Medulla oblongata (tissue), 1 donor: ENCODE data around the gene NEURL1B.
A peak's percentile ranks its signal among the peaks of the same experiment; 100 is the strongest.
"Not testable (repeated sequence)": the region's sequence is repeated elsewhere in the genome, so short reads cannot be mapped to it uniquely, and the experiment has no call there.

Source experiments
- DNase-seq: peaks from one replicate; pipeline ENCODE4 v3.0.0-alpha.2; 2015; ENCODE audit errors: extremely low spot score

Gene NEURL1B

DNA sequence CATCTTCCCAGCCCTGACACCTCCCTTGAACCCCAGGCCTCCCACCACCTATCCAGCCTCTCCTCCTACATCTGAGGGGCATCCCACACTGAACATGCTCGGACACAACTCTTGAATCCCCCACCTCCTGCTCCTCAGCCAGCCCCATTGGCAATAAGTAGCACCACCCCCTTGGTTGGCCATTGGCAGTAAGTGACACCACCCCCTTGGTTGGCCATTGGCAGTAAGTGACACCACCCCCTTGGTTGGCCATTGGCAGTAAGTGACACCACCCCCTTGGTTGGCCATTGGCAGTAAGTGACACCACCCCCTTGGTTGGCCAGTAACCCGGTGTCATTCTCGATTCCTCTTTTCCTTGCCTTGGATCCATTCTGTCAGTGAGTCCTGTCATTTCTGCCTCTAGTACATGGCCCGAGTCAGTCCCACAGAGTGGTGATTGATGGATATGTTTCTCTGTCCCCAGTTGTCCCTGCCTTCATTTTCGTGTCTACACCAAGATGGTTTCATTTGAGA lies 37.4 kb downstream of the NEURL1B start:
- not testable (repeated sequence) for DNase-seq

DNA sequence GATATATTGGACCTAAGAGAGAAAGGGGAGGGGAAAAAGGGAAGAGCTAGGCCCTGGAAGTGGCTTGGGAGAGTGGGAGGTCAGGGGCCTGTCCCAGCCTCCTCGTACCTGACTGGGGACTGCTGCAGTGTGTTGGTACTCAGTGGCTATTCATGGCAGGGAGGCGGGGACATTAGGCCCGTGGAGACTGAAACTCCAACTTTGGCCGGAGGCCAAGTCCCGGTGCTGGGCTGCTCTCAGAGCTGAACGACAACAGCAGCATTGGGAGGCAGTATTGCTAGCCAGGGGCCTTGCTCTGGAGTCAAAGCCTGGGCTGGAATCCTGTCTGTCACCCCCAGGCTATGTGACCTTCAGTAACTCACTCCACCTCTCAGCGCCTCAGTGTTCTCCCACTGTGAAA lies 37.8 kb downstream of the NEURL1B start:
- DNase-seq, result peak; percentile 84

DNA sequence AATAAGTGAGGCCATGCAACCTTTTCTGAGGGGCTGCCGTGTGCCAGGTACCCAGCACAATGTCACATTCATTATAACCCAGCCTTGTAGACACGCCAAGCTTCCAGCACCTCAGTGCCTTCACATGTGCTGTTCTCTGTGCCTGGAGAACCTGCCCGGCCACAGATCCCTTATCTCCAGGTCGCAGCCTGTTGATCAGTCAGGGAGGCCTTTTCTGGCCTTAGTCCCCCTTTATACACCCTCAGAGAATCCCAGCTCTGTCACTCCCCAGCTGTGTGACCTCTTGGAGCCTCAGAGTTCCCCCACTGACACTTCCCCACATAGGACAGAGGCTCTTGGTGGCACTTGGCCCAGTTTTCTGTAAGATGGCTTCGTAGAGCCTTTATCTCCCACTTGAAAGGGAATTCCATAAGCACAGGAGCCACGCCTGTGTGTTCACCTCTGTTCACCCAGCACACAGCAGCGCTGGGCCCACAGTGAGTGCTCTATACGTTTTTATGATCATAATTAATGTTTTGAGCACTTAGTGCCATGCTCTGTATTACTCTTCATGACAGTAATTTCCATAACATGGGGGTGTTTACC lies 38.7 kb downstream of the NEURL1B start:
- DNase-seq, result no peak

DNA sequence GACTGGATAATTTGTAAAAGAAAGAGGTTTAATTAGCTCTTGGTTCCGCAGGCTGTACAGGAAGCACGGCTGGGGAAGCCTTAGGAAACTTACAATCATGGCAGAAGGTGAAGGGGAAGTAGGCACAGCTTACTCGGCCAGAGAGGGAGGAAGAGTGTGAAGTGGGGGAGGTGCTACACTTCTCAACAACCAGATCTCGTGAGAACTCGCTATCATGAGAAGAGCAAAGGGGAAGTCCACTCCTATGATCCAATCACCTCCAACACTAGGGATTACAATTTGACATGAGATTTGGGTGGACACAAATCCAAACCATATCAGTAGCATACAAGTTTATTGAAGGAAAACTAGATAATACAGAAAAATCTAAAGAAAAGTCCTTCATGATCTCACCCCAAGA lies 39.9 kb downstream of the NEURL1B start:
- DNase-seq, result no peak

DNA sequence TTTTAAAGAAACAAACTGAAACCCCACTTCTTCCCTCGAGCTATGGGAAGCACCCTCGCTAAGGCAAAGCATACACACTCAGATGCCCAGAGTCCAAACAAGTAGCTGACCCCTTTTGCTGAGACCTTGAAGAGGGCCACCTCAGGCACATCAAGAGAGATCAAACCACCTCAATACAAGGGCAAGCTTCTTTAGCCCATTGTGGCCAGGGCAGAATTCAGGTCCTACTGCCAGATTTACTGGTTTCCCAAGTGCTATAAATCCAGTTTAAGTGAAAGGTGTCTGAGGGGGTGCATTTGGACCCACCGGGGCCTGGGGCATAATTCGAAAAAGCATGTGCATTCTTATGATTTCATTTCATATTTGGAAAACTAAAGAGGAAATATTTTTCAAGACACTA lies 40.4 kb downstream of the NEURL1B start:
- no peak for DNase-seq

DNA sequence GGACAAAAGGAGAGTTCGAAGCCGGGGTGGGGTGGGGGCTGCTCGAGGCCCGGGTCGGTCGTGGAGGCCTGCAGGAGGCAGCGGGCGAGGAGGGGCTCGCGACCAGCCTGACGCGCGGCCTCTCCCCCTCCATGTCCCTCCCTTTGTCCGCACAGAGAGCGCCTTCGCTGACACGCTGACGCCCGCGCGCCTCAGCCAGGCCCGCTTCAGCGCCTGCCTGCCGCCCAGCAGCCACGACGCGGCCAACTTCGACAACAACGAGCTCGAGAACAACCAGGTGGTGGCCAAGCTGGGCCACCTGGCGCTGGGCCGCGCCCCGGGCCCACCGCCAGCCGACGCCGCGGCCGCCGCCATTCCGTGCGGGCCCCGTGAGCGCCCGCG lies 42.2 kb downstream of the NEURL1B start:
- DNase-seq, result no peak

DNA sequence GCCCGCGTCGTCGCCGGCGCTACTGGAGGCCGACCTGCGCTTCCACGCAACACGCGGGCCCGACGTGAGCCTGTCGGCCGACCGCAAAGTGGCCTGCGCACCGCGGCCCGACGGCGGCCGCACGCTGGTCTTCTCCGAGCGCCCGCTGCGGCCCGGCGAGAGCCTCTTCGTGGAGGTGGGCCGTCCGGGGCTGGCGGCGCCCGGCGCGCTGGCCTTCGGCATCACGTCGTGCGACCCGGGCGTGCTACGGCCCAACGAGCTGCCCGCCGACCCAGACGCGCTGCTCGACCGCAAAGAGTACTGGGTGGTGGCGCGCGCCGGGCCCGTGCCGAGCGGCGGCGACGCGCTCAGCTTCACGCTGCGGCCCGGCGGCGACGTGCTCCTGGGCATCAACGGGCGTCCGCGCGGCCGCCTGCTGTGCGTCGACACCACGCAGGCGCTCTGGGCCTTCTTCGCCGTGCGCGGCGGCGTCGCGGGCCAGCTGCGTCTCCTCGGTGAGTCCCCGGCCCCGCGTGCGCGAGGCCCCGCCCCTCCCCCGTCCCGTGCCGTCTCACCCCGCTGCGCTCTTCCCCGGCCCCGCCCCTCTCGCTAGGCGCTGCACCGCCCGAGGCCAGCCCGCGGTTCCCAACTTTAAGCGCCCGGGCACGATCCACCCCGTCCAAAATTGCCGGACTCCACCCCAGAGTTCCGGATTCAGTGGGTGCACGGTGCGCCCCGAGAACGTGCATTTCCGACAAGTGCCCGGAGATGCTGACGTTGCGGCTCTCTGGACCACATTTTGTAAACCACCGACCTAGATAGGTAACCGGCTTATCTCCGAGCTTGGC lies 42.8 kb downstream of the NEURL1B start:
- DNase-seq, result no peak

DNA sequence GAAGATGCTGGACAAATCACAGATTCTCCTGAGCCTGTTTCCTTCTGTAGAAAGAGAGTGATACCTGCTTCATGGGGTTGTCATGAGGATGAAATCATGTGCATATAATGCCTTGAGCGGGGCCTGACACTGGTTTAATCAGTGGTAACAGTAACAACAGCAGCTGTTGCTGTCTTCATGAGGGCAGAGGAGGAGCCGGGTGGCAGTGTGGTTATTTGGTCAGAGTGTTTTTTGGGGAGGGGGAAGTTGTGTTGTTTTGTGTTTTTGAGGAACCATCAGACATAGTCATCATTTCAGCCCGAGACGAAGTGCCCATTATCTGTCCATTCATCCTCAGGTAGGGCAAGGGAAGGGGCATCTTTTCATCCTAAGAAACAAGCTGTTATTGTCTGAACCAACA lies 44.0 kb downstream of the NEURL1B start:
- no peak for DNase-seq

DNA sequence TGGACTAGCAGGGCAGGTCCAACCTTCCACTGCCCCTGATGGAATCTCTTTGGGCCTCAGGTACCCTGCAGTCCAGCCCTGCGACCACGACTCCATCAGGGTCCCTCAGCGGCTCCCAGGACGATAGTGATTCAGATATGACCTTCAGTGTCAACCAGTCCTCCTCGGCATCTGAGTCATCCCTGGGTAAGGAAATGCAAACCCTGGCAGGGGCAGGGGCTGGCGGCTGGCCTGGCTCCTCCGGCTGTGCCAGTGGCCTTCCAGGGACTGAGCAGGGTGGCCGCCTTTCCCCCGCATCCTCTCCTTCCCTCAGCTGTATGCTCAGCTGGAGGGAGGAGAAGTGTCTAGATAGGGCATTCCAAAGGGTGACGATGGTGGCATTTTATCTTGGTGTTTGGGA lies 45.0 kb downstream of the NEURL1B start:
- DNase-seq, result no peak

DNA sequence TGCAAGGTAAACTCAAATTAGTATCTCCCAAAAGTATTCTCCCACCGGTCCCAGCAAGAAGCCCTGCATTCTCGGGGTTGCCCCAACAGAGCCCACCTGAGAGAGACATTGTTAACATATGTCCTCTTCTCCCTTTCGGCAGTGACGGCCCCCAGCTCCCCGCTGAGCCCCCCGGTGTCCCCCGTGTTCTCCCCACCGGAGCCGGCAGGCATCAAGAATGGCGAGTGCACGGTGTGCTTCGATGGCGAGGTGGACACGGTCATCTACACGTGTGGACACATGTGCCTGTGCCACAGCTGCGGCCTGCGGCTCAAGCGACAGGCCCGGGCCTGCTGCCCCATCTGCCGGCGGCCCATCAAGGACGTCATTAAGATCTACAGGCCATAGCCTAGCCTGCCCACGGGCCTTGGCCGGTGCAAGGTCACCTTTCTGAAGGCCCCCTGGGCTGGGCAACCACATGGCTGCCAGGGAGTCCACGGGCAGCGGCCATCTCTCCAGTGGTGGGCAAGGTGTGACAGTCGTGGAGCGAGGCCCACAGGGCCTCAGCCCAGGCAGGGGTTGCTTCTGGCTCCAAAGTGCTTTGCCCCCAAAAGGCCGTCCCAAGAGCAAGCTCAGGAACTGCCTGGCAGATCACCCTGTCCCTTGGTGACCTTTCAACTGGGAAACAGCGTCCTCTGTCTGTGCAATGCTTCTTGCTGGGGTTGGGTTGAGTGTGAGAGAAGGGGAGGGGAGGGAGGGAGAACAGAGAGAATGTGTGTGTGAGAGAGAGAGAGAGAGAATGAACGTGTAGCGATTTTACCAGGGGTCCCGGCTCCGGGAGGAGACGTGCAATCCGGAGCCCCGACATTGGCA lies 45.7 kb downstream of the NEURL1B start:
- DNase-seq, result no peak

DNA sequence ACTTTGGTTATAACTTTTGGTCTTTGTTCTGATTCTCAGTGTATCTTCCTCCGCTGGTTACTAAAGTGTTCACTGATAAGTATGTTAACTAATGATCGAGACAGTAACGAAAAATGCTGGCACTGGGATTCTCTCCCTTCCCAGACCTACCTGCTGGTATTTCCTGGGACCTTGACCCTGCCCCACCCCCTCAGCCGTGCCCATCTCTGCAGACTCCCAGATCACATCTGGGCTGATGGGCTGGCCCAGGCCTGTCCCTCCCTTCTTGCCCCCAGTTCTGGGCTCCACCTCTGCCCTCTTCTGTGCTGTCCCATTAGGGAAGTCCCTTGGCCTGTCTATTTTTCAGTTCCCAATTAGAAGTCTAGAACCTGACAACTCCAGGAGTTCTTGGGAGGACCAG lies 46.9 kb downstream of the NEURL1B start:
- DNase-seq, result no peak

DNA sequence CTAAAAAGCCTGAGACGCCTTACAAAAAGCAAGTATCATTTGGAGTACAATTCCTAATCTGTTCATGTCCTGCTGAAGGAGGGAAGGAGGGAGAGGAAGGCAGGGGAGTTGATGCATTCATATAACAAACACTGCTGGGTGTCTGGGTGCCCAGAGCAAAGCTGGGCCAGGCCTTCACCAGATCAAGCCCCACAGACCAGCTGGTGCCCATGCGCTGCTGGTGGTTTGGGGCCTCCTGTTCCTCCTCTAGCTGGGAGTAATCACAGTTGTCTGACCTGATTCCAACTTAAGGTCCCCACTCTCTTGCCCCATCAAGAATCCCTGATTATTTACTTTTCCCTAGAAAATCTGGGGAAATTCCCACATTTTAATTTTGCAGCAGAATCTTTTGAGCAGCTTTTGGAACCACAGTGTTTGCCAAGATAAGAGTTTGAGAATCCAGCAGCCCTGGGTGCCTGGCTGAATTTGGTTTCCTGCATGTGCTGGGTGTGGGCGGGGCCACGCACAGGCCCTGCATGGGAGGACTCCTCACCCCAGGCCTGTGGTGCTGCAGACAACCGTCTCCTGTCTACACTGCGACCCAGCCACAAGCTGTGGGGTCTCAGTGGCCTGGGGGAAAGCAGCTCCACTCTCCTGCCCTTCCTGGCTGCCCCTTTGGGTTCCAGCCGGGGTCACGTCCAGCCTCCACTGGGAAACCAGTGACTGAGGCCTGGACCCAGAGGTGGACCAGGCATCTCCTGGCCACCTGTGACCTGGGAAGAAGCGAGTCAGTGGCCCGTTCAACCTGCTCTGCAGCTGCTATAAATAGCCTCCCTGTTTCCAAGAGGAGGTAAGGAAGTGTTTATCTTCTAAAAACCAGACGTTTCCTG lies 47.5 kb downstream of the NEURL1B start:
- DNase-seq, result no peak

DNA sequence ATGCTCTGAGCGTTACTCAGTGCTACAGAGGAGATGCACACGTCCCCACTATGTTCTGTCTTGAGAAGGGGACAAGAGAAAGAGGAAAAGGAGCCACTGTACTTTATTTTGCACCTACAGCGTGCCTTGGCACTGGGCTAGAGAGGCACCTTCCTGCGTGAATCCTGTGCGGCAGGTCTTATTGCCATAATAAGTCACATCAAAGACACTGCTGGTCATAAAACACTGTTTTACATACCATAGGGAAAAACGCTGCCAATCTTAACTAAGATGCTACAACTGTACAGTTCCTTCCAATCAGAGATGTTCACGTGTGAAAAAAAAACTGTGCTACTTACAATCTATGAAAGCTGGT lies 48.1 kb downstream of the NEURL1B start:
- DNase-seq, result no peak

DNA sequence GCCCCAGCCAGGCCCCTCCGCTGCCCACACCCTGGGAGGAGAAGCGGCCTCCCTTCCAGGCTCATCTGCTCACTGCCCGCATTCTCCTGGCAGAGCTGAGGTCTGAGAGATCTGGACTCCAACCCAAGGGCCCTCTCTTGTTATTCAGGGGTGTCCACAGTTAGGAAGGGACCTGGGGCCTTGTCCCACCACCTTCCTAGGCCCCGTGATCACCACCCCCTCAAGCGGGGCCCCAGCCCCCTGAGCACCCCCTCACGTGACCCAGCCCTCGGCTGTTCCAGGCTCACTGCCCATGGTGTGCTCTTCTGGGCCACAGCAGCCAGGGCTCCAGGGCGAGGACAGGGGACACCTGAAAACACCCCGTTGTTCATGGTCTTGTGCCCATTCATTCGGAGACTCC lies 48.7 kb downstream of the NEURL1B start:
- DNase-seq, result no peak

DNA sequence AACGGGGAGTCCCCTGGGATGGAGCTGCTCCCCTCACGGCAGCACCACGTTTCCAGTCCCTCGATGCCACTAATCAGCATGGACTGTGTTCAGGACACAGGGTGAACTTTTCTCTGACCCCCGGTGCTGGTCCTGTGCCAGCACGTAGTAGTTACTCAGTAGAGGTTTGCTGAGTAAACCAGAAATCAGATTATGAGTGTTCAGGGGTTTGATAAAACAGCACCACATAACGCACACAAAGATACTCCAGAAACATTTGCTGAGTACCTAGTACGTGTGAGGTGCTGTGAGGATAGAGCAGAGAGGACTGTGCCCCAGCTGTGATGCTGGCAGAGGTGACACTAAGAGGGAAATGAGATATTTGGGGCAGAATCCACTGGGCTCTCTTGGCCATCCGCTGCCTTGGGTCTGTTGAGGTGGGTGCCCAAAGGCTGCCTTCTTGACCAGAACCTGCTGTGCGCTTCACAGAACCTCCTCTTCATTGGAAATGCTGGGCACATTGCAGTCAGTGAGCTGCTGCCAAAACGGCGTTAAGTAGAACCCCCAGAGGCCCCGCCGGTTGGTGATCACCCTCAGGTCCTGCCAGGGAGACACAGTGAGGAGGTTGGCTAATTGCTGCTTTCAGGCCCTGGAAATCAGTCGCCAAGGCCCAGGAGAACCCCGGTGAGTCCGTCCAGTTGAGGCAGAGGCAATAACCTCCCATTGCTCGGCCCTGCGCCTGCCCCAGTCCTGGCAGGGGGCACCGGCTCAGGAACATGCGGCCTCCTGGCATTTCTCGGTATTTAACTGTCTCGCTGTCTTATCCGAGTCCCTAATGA lies 49.4 kb downstream of the NEURL1B start:
- no peak for DNase-seq

DNA sequence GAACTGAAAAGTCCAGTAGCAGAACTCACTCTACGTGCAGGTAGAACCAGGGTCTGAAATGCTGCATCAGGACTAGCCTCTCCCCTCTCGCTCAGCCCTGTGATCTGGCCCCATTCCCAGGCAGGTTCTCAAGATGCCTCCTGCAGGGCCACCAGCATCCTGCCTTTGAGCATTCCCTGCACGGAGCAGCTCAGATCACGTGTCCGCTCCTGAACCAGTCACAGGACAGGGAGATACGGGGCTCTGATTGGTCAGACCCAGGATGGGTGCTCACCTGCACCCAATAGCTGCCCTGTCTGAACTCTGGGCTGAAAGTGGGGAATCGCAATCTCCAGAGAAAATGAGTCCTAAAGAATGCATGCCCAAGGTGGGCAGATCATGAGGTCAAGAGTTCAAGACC lies 50.8 kb downstream of the NEURL1B start:
- DNase-seq, result no peak

DNA sequence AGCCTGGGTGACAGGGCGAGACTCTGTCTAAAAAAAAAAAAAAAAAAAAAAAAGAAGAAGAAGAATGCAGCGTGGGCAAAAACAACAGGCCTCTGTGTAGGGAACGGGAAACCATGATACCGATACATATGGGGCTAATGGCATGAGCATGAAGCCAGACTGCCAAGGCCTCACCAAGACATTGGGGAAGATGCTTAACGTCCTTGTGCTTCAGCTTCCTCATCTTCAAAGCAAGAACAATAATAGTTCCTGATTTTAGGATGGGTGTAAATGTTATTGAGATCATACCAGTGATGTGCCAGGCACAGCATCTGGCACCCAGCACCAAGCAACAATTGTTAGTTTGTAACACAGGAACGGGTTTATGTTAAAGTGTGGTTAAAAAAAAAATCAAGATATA lies 51.4 kb downstream of the NEURL1B start:
- DNase-seq, result no peak

DNA sequence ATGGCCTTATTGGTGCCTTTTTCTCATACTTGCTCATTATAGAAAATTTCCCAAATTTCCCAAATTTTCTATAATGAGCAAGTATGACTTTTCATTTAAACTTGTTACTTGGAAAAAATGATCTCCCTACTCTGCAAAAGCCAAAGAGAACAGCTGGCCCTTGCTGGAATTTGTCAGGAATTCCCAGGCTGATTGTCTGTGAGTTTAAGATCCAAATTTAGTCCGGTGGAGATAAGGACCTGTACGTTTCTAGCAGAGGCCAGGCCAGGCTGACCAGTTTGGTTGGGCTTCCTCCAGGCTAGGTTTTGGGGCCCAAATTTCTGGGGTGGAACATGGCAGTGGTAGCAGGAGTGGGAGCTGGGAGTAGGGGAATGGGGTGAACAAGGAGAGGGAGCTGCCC lies 51.9 kb downstream of the NEURL1B start:
- DNase-seq, result no peak

DNA sequence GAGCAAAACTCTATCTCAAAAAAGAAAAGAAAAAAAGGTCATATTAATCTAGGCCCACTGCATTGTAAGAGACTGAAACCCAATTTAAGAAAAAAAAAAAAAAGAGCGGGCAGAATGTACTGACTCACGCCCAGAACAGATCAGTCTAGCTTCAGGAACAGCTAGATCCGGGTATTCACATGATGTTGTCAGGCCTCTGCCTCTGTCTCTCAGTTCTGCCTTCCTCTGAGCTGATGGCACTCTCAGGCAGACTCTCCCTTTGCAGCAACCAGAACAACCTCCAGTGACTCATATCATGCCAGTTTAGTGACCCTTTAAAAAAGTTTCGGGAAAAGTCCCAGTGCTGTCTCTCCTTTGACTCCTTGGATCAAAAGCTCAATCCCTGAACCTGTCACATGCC lies 53.0 kb downstream of the NEURL1B start:
- DNase-seq, result no peak

DNA sequence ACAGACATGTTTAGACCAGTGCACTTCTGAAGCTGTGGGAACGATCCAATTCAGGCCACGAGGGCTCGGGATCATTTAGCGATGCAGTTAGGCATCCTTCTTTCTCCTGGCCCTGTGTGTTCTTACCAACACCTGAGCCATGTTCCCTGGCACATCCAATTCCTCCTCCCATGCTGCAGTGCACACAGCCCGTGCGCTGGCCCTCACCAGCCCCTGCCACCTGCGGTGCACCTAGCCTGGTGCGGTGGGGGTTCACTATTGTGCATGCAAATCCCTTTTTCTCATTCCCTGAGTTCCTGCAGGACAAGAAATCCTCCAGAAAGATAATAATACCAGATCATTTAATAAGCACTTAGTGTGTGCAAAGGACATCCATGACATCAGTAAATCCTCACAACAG lies 53.5 kb downstream of the NEURL1B start:
- DNase-seq, result no peak
